K562 (cell line): ENCODE results near the gene BMI1. TPM values are rescaled to one million over a fixed set of nuclear protein-coding genes. Genes with fewer than 3 reads are reported as not detected.

Source experiments
- BRF1 ChIP-seq: IDR thresholded peaks from 3 replicates; pipeline ENCODE4 v1.6.1; 2011; ENCODE audit warnings: borderline replicate concordance, mild to moderate bottlenecking; ENCODE audit not compliant: insufficient read length; ENCODE audit errors: extremely low read depth
- FOXM1 ChIP-seq, 2 experiments: fragments of 450-650 bp in 1 of 2; sonication (generic) in 1 of 2; formaldehyde crosslinking in 1 of 2; IDR thresholded peaks; 2 replicates each; pipeline versions ENCODE4 v1.6.1 to v1.9.0; 2017 to 2022; ENCODE audit warnings: low read depth in 2 of 2, mild to moderate bottlenecking in 2 of 2, missing genetic modification reagents in 1 of 2, moderate library complexity in 1 of 2
- GABPB2 ChIP-seq: fragments of 250-450 bp; sonication (Bioruptor Pico); conservative IDR thresholded peaks from 2 replicates; pipeline ENCODE4 v1.5.1; 2021; ENCODE audit warnings: mild to moderate bottlenecking
- MEF2A ChIP-seq: IDR thresholded peaks from 2 replicates; pipeline ENCODE4 v1.6.1; 2011; ENCODE audit warnings: low read depth, mild to moderate bottlenecking, low read length, moderate library complexity; ENCODE audit not compliant: control insufficient read depth
- MTA2 ChIP-seq: fragments of 450-650 bp; IDR thresholded peaks from 2 replicates; pipeline ENCODE4 v1.6.1; 2016; ENCODE audit warnings: low read depth
- POLR2G ChIP-seq: fragments of 200-400 bp; formaldehyde crosslinking; IDR thresholded peaks from 2 replicates; pipeline ENCODE4 v1.6.1; 2017; ENCODE audit warnings: low read depth, mild to moderate bottlenecking, antibody characterized with exemption, low read length, moderate library complexity
- SRSF1 ChIP-seq: fragments of 200-400 bp; formaldehyde crosslinking; IDR thresholded peaks from 2 replicates; pipeline ENCODE4 v1.6.1; 2017; ENCODE audit warnings: mild to moderate bottlenecking, low read depth, low read length, moderate library complexity
- TAF15 ChIP-seq: fragments of 200-400 bp; formaldehyde crosslinking; IDR thresholded peaks from 2 replicates; pipeline ENCODE4 v1.6.1; 2017; ENCODE audit warnings: mild to moderate bottlenecking, low read depth, low read length, moderate library complexity
- ZBTB7A ChIP-seq: IDR thresholded peaks from 2 replicates; pipeline ENCODE4 v1.6.1; 2011; ENCODE audit warnings: low read depth, mild to moderate bottlenecking, low read length, moderate library complexity, borderline replicate concordance; ENCODE audit not compliant: control insufficient read depth
- ZFX ChIP-seq: sonication (generic); formaldehyde crosslinking; IDR thresholded peaks from 2 replicates; pipeline ENCODE4 v1.8.0; 2022; ENCODE audit warnings: mild to moderate bottlenecking, missing genetic modification reagents, moderate library complexity
- ZNF24 ChIP-seq: fragments of 450-650 bp; IDR thresholded peaks from 2 replicates; pipeline ENCODE4 v1.6.1; 2016
- polyA plus RNA-seq, 8 experiments: library from polyadenylated mRNA; depleted of rRNA in 4 of 8; stranded (reverse) in 5 of 8; unstranded in 3 of 8; fragments of >200 nt; fragmentation: Nextera tagmentation in 2 of 8; fragmentation: Illumina TruSeq in 1 of 8; extraction: Ambion mirVana in 2 of 8; extraction: Trizol in 1 of 8; gene quantifications; 2 replicates each; pipeline versions ENCODE4 v1.2.1 to v1.2.3, GENCODE V29; 2011 to 2014; ENCODE audit warnings: inconsistent platforms in 1 of 8, missing spikeins in 1 of 8
- total RNA-seq, 7 experiments: library from RNA; depleted of rRNA in 6 of 7; stranded (reverse); fragments of >200 nt in 6 of 7; fragmentation: Illumina TruSeq in 2 of 7; extraction: Trizol in 2 of 7; gene quantifications; 2 replicates each; pipeline versions ENCODE4 v1.2.1 to v1.2.3, GENCODE V29; 2011 to 2021; ENCODE audit warnings: low replicate concordance in 1 of 7
- TF ChIP-seq, protein P1 (sequence below): sonication (generic); formaldehyde crosslinking; IDR thresholded peaks from 2 replicates; pipeline ENCODE4 v1.8.0; 2023; ENCODE audit warnings: mild to moderate bottlenecking, missing genetic modification reagents
- TF ChIP-seq, protein P2 (sequence below): fragments of 250-450 bp; sonication (Bioruptor Pico); IDR thresholded peaks from 2 replicates; pipeline ENCODE4 v1.4.0; 2020
- TF ChIP-seq, protein P3 (sequence below): fragments of 450-650 bp; IDR thresholded peaks from 2 replicates; pipeline ENCODE4 v1.6.1; 2014; ENCODE audit warnings: low read depth, mild to moderate bottlenecking, moderate library complexity, borderline replicate concordance
- TF ChIP-seq, protein P4 (sequence below): sonication (generic); formaldehyde crosslinking; IDR thresholded peaks from 2 replicates; pipeline ENCODE4 v1.8.0; 2022; ENCODE audit warnings: mild to moderate bottlenecking, missing genetic modification reagents

The BMI1 gene
- total and polyA plus RNA-seq, 9 of the 15 experiments (the other 6 are each of a cell fraction or from before 2014, with no cell fraction given), result 21.4 to 103 (median 70.8) TPM

DNA sequence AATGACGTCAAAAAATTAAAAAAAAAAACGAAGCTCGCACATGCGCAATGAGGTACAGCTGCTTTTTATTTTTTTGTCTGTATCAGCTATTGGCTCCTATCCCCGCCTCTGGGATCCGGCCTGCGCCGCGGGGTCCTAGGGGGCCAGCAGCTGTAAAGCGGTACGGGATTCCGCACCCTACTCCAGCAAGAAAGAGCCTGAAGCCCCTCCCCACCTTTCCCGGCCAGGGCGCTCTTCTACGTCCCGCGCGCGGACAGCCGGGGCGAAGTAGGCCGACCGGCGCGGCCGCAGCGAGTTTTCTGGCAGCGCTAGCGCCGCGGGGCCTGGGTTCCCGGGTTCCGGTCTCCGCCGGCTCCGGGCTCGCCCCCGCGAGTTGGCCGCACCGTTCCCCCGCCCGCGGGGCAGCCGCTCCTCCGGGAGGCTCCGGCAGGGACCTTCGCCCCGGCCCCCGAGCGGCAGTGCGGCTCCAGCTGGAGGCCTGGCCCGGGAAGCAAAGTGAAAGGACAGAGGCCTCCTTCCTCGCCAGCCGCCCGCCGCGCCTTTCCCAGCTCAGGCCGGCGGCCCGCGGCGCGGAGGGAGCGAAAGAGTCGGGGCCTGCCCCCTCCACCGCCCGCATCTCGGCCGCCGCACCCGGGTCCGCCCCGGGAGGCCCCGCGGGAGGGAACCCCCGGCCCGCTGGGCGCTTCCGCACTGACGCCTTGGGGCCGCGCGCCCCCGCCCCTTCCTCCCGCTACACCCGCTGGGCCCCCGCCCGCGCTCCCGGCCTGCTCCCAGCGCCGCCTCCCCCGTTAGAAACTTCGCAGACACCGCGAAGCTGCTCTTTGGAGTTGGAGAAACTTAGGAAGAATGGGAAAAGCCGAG, 19.7 kb downstream of the BMI1 start (continued):
- TF ChIP-seq, protein P1, sequence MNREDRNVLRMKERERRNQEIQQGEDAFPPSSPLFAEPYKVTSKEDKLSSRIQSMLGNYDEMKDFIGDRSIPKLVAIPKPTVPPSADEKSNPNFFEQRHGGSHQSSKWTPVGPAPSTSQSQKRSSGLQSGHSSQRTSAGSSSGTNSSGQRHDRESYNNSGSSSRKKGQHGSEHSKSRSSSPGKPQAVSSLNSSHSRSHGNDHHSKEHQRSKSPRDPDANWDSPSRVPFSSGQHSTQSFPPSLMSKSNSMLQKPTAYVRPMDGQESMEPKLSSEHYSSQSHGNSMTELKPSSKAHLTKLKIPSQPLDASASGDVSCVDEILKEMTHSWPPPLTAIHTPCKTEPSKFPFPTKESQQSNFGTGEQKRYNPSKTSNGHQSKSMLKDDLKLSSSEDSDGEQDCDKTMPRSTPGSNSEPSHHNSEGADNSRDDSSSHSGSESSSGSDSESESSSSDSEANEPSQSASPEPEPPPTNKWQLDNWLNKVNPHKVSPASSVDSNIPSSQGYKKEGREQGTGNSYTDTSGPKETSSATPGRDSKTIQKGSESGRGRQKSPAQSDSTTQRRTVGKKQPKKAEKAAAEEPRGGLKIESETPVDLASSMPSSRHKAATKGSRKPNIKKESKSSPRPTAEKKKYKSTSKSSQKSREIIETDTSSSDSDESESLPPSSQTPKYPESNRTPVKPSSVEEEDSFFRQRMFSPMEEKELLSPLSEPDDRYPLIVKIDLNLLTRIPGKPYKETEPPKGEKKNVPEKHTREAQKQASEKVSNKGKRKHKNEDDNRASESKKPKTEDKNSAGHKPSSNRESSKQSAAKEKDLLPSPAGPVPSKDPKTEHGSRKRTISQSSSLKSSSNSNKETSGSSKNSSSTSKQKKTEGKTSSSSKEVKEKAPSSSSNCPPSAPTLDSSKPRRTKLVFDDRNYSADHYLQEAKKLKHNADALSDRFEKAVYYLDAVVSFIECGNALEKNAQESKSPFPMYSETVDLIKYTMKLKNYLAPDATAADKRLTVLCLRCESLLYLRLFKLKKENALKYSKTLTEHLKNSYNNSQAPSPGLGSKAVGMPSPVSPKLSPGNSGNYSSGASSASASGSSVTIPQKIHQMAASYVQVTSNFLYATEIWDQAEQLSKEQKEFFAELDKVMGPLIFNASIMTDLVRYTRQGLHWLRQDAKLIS (CRISPR knock-in tag), result no peak; the same call in 1 of the 2 replicates
- TF ChIP-seq MEF2A, result no peak
- TF ChIP-seq MTA2, result no peak
- TF ChIP-seq, protein P2, sequence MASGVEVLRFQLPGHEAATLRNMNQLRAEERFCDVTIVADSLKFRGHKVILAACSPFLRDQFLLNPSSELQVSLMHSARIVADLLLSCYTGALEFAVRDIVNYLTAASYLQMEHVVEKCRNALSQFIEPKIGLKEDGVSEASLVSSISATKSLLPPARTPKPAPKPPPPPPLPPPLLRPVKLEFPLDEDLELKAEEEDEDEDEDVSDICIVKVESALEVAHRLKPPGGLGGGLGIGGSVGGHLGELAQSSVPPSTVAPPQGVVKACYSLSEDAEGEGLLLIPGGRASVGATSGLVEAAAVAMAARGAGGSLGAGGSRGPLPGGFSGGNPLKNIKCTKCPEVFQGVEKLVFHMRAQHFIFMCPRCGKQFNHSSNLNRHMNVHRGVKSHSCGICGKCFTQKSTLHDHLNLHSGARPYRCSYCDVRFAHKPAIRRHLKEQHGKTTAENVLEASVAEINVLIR (CRISPR knock-in tag), result 0 out of 2 replicates have a peak, but pooled peaks have one; percentile 72
- TF ChIP-seq TAF15, result no peak
- TF ChIP-seq ZFX (CRISPR knock-in tag), result peak; percentile 97
- TF ChIP-seq, protein P3, sequence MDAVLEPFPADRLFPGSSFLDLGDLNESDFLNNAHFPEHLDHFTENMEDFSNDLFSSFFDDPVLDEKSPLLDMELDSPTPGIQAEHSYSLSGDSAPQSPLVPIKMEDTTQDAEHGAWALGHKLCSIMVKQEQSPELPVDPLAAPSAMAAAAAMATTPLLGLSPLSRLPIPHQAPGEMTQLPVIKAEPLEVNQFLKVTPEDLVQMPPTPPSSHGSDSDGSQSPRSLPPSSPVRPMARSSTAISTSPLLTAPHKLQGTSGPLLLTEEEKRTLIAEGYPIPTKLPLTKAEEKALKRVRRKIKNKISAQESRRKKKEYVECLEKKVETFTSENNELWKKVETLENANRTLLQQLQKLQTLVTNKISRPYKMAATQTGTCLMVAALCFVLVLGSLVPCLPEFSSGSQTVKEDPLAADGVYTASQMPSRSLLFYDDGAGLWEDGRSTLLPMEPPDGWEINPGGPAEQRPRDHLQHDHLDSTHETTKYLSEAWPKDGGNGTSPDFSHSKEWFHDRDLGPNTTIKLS, result no peak
- no peak for TF ChIP-seq SRSF1
- TF ChIP-seq ZNF24, result no peak
- TF ChIP-seq, protein P4, sequence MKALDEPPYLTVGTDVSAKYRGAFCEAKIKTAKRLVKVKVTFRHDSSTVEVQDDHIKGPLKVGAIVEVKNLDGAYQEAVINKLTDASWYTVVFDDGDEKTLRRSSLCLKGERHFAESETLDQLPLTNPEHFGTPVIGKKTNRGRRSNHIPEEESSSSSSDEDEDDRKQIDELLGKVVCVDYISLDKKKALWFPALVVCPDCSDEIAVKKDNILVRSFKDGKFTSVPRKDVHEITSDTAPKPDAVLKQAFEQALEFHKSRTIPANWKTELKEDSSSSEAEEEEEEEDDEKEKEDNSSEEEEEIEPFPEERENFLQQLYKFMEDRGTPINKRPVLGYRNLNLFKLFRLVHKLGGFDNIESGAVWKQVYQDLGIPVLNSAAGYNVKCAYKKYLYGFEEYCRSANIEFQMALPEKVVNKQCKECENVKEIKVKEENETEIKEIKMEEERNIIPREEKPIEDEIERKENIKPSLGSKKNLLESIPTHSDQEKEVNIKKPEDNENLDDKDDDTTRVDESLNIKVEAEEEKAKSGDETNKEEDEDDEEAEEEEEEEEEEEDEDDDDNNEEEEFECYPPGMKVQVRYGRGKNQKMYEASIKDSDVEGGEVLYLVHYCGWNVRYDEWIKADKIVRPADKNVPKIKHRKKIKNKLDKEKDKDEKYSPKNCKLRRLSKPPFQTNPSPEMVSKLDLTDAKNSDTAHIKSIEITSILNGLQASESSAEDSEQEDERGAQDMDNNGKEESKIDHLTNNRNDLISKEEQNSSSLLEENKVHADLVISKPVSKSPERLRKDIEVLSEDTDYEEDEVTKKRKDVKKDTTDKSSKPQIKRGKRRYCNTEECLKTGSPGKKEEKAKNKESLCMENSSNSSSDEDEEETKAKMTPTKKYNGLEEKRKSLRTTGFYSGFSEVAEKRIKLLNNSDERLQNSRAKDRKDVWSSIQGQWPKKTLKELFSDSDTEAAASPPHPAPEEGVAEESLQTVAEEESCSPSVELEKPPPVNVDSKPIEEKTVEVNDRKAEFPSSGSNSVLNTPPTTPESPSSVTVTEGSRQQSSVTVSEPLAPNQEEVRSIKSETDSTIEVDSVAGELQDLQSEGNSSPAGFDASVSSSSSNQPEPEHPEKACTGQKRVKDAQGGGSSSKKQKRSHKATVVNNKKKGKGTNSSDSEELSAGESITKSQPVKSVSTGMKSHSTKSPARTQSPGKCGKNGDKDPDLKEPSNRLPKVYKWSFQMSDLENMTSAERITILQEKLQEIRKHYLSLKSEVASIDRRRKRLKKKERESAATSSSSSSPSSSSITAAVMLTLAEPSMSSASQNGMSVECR, result 0 out of 2 replicates have a peak, but pooled peaks have one; percentile 42
- peak; percentile 58 for TF ChIP-seq FOXM1 (IDR thresholded peaks at IDR 0.05; ENCODE audit: low read depth)
- 0 out of 2 replicates have a peak, but pooled peaks have one; percentile 35 for TF ChIP-seq FOXM1 (CRISPR knock-in tag; IDR thresholded peaks at IDR 0.05; ENCODE audit: low read depth)
- TF ChIP-seq POLR2G, result peak; percentile 90
- no peak for TF ChIP-seq GABPB2 (CRISPR knock-in tag)
- TF ChIP-seq ZBTB7A, result peak; percentile 94
- TF ChIP-seq BRF1, result no peak
